ENCODE results near the gene TRIP10.
"Not testable (repeated sequence)": the region's sequence is repeated elsewhere in the genome, so short reads cannot be mapped to it uniquely, and the experiment has no call there.

Gene TRIP10

GRCh38 chr19:6739390-6739882 is at the start of gene TRIP10:
Gene TRIP10, plus strand, starts transcription at chr19:6739680. Its CDS starts 82 bp downstream, at chr19:6739762.
- H3K4me3 ChIP-seq (ENCODE audit: low read depth, low read length), result peak within 1 kb of the TSS; percentile 96
- no peak for DNase-seq (ENCODE audit: low read depth)

DNA sequence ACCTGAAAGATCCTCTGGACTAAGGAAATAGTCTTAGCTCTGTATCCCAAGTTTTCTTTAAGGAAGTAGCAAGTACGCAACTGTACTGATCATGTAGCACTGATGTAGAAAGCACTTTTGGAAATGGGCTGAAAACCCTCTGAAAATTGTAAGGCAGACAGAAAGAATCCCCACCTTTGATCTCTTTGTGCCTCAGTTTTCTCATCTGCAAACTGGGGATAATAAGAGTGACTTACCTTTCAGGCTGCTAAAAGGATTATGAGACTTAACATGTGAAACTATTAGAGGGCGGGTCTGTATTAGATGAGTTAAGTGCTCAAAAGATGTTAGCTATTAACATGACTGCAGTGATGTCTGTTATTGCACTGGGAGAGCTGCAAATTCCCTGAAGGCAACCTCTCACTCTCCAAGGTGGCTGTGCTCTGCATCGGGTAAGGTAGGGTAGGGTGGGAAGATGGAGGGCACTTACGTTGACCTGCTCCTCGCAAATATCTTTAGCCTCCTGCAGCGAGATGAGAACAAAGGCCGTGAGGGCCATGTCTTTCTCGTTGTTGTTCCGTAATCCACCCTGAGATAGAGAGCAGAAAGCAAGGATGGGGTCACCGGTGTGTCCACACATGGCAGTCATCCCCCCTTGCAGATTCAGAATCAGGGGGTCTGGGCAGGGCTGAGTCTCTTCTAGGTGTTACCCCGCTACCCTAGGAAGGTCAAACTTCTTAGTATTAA is 49.2 kb upstream of the TRIP10 start:
- H3K4me3 ChIP-seq (ENCODE audit: low read depth, low read length), result no peak overlapping the region
- DNase-seq (ENCODE audit: low read depth), result no peak

- no peak for DNase-seq (ENCODE audit: low read depth)
- H3K4me3 ChIP-seq (ENCODE audit: low read depth, low read length), result no peak overlapping the region
These were observed 48.1 kb upstream of the TRIP10 start for GRCh38 chr19:6691342-6691741.

GRCh38 chr19:6692027-6692426 is 47.5 kb upstream of the TRIP10 start:
- H3K4me3 ChIP-seq (ENCODE audit: low read depth, low read length), result no peak overlapping the region
- no peak for DNase-seq (ENCODE audit: low read depth)

DNA sequence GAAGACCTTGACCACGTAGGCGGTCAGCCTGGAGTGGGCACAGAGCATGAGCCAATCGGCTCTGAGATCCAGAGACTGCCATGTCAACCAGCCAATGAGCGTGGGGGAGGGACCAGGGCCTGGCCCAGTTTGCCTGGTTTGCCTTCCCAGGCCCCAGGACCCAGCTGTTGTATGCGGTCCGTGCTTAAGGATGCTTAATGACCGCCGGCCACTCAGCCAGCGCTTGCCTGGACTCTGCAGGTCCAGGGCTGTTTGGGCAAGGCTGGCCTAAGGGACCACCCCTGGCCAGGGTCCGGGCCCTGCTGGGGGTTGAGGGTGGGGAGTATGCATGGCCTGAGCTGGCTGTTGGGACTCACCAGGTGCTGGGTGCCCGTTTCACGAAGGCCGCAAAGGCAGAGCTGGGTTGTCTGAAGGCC is 46.4 kb upstream of the TRIP10 start:
- no peak for DNase-seq (ENCODE audit: low read depth)
- no peak overlapping the region for H3K4me3 ChIP-seq (ENCODE audit: low read depth, low read length)

- H3K4me3 ChIP-seq (ENCODE audit: low read depth, low read length), result no peak overlapping the region
These were observed 45.8 kb upstream of the TRIP10 start for GRCh38 chr19:6693681-6694080.

DNA sequence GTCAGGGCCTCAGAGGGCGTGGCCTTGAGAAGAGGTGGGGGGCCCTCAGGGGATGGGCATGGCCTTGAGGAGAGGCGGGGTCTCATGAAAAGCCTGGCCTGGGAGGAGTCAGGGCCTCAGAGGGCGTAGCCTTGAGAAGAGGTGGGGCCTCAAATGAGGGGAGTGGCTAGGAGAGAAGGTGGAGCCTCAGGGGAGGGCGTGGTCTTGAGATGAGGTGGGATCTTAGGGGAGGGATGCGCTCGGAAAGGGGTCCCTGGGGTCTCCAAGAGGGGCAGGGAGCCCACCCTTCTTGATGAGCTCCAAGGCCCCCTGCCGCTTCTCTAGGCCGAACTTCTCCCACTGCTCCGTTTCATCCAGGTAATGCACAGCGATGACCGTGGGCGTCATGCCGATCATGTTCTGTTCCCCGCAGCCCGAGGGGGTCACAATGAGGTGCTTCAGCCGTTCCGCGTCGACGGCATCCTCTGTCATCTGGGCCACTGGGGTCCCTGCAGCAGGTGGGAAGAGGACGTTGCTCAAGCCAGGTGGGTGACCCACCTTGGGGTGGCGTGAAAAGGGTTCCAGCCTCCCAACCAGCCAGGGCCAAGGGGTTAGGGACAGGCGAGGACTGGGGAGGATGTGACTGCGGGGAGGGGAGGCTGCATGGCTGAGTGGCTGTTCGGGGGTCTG is 45.2 kb upstream of the TRIP10 start:
- H3K4me3 ChIP-seq (ENCODE audit: low read depth, low read length), result no peak overlapping the region
- DNase-seq (ENCODE audit: low read depth), result no peak

More at GRCh38 chr19:6693681-6694080, 45.8 kb upstream of the TRIP10 start:
- DNase-seq (ENCODE audit: low read depth), result no peak

GRCh38 chr19:6696239-6696820 is 43.1 kb upstream of the TRIP10 start:
- no peak for DNase-seq (ENCODE audit: low read depth)
- no peak overlapping the region for H3K4me3 ChIP-seq (ENCODE audit: low read depth, low read length)

- no peak overlapping the region for H3K4me3 ChIP-seq (ENCODE audit: low read depth, low read length)
These were observed 42.2 kb upstream of the TRIP10 start for GRCh38 chr19:6697291-6697690.

DNA sequence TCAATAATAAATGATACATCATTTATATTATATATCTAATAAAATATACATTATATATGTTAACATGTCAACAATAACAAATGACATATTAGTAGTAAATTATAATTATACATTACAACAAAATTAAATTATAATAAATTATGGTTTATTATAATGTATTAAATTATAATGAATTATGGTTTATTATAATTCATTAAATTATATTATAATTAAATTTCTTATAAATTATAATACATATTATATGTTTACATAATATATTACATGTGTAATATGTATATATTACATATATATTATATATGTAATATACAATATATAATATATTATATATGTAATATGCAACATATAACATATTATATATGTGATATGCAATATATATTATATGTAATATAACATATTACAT is 39.5 kb upstream of the TRIP10 start:
- DNase-seq (ENCODE audit: low read depth), result no peak
- no peak overlapping the region for H3K4me3 ChIP-seq (ENCODE audit: low read depth, low read length)

More at GRCh38 chr19:6697291-6697690, 42.2 kb upstream of the TRIP10 start:
- no peak for DNase-seq (ENCODE audit: low read depth)

- no peak overlapping the region for H3K4me3 ChIP-seq (ENCODE audit: low read depth, low read length)
- DNase-seq (ENCODE audit: low read depth), result no peak
These were observed 38.7 kb upstream of the TRIP10 start for GRCh38 chr19:6700586-6701316.

GRCh38 chr19:6705931-6706632 is 33.4 kb upstream of the TRIP10 start:
- DNase-seq (ENCODE audit: low read depth), result no peak
- H3K4me3 ChIP-seq (ENCODE audit: low read depth, low read length), result no peak overlapping the region

DNA sequence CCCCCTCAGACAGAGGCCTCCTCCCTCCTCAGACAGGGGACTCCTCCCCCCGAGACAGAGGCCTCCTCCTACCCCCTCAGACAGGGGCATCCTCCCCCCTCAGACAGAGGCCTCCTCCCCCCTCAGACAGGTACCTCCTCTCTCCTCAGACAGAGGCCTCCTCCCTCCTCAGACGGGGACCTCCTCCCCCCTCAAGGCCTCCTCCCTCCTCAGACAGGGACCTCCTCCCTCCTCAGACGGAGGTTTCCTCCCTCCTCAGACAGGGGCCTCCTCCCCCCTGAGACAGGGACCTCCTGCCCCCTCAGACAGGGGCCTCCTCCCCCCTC is 32.9 kb upstream of the TRIP10 start:
- no peak overlapping the region for H3K4me3 ChIP-seq (ENCODE audit: low read depth, low read length)
- DNase-seq (ENCODE audit: low read depth), result no peak

- no peak overlapping the region for H3K4me3 ChIP-seq (ENCODE audit: low read depth, low read length)
- no peak for DNase-seq (ENCODE audit: low read depth)
These were observed 32.3 kb upstream of the TRIP10 start for GRCh38 chr19:6707011-6707657.

GRCh38 chr19:6707658-6708018 is 31.8 kb upstream of the TRIP10 start:
- H3K4me3 ChIP-seq (ENCODE audit: low read depth, low read length), result no peak overlapping the region
- DNase-seq (ENCODE audit: low read depth), result no peak

DNA sequence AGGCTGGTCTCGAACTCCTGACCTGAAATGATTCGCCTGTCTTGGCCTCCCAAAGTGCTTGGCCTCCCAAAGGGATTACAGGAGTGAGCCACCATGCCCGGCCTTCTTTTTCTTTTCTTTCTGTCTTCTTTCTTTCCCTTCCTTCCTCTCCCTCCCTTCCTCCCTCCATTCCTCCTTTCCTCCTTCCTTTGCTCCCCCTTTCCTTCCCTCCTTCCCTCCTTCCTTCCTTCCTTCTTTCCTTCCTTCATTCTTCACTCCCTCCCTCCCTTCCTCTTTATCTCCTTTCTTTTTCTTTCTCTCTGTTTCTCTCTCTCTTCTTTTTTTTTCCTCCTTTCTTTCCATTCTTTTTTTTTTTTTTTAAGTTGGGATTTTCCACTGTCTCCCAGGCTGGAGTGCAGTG is 31.1 kb upstream of the TRIP10 start:
- H3K4me3 ChIP-seq (ENCODE audit: low read depth, low read length), result no peak overlapping the region
- DNase-seq (ENCODE audit: low read depth), result no peak

- not testable (repeated sequence) for H3K4me3 ChIP-seq (ENCODE audit: low read depth, low read length); DNase-seq (ENCODE audit: low read depth)
These were observed 30.6 kb upstream of the TRIP10 start for GRCh38 chr19:6708913-6709312.

- DNase-seq (ENCODE audit: low read depth), result no peak
- H3K4me3 ChIP-seq (ENCODE audit: low read depth, low read length), result no peak overlapping the region
These were observed 29.9 kb upstream of the TRIP10 start for GRCh38 chr19:6709549-6709948.

All from skeletal muscle cell (primary cell).